Loucy (cell line): ENCODE results near the gene HPF1.
A peak's percentile ranks its signal among the peaks of the same experiment; 100 is the strongest.

ENCODE experiments used
- H2AFZ ChIP-seq: fragments of 200-600 bp; sonication (generic); 2 replicates; pipeline ENCODE4 v1.6.0; 2016; ENCODE audit warnings: antibody characterized with exemption, mild to moderate bottlenecking, low read length, moderate library complexity
- H3F3A ChIP-seq: fragments of 200-600 bp; 2 replicates; pipeline ENCODE4 v1.6.0; 2016; ENCODE audit warnings: antibody characterized with exemption, low read depth, mild to moderate bottlenecking
- H3K27me3 ChIP-seq: fragments of 200-600 bp; sonication (generic); 2 replicates; pipeline ENCODE4 v1.6.1; 2014; ENCODE audit warnings: low read length, mild to moderate bottlenecking; ENCODE audit not compliant: insufficient read depth, poor library complexity, severe bottlenecking
- H3K36me3 ChIP-seq: fragments of 200-600 bp; sonication (generic); 2 replicates; pipeline ENCODE4 v1.6.1; 2016; ENCODE audit warnings: low read length; ENCODE audit not compliant: insufficient read depth
- H3K4me1 ChIP-seq: fragments of 200-600 bp; sonication (generic); 2 replicates; pipeline ENCODE4 v1.5.1; 2014; ENCODE audit warnings: low read length, mild to moderate bottlenecking; ENCODE audit not compliant: insufficient read depth, poor library complexity, severe bottlenecking
- H3K4me2 ChIP-seq: fragments of 200-600 bp; sonication (generic); 2 replicates; pipeline ENCODE4 v1.6.0; 2014; ENCODE audit warnings: antibody characterized with exemption, low read length, low read depth, mild to moderate bottlenecking; ENCODE audit not compliant: poor library complexity, severe bottlenecking
- H3K4me3 ChIP-seq: fragments of 200-600 bp; sonication (generic); 2 replicates; pipeline ENCODE4 v1.5.1; 2014; ENCODE audit warnings: low read length, mild to moderate bottlenecking, mixed read lengths; ENCODE audit not compliant: poor library complexity, severe bottlenecking
- H3K79me2 ChIP-seq: fragments of 200-600 bp; sonication (generic); 2 replicates; pipeline ENCODE4 v1.6.1; 2014; ENCODE audit warnings: low read length; ENCODE audit not compliant: insufficient read depth
- H3K9ac ChIP-seq: fragments of 200-600 bp; sonication (generic); 2 replicates; pipeline ENCODE4 v1.6.0; 2014; ENCODE audit warnings: mild to moderate bottlenecking, low read depth, low read length, moderate library complexity; ENCODE audit not compliant: poor library complexity, severe bottlenecking
- H3K9me2 ChIP-seq: fragments of 200-600 bp; sonication (generic); replicated peaks from 2 replicates; pipeline ENCODE4 v1.6.1; 2016; ENCODE audit warnings: low read depth, low read length, mixed read lengths
- H3K9me3 ChIP-seq: fragments of 200-600 bp; sonication (generic); 2 replicates; pipeline ENCODE4 v1.6.1; 2014; ENCODE audit warnings: mild to moderate bottlenecking, antibody characterized with exemption, low read length, low read depth; ENCODE audit not compliant: insufficient read depth
- H4K20me1 ChIP-seq: fragments of 200-600 bp; sonication (generic); 2 replicates; pipeline ENCODE4 v1.6.0; 2014; ENCODE audit warnings: antibody characterized with exemption, low read length, mild to moderate bottlenecking; ENCODE audit not compliant: insufficient read depth, poor library complexity, severe bottlenecking
- CTCF ChIP-seq: fragments of 200-600 bp; sonication (generic); conservative IDR thresholded peaks from 2 replicates; pipeline ENCODE4 v1.5.1; 2014; ENCODE audit warnings: mild to moderate bottlenecking, antibody characterized with exemption, low read length
- EZH2phosphoT487 ChIP-seq: fragments of 200-600 bp; IDR thresholded peaks from 2 replicates; pipeline ENCODE4 v1.6.1; 2018; ENCODE audit warnings: antibody characterized with exemption, mild to moderate bottlenecking, moderate library complexity, borderline replicate concordance

HPF1 gene

DNA sequence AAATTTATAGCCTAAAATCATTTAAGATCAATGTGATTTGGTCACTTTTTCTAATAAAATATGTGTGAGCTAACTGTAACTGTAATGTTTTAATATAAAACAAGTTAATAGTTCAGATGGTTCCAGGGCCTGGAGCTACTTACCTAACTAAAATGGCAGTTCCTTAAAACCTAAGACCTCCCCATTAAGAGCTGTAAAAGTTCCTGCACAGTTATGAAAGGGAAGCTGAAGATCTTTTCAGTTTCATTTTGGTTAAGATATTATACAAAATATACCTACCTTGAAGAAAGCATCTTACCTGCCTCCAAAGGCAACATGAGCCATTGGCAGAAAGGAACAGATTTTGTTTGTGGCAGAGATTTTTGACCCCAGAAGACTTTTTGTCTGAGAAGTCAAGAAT lies 30.1 kb downstream of the HPF1 start:
- Histone ChIP-seq H3K4me3 (no peak overlapping the region), H4K20me1 (no peaks in the 10 kb centered on the region), H2AFZ (no peak overlapping the region), H3K9ac (no peak overlapping the region), H3K79me2 (no peaks in the 10 kb centered on the region), H3K36me3 (peaks cover 25% of the 10 kb centered on the region; the same call in 1 of the 2 replicates), H3K4me2 (no peak overlapping the region), H3K9me3 (no peaks in the 10 kb centered on the region), H3K27me3 (no peaks in the 10 kb centered on the region), H3F3A (no peaks in the 10 kb centered on the region), H3K9me2 (no peaks in the 10 kb centered on the region), H3K4me1 (no peaks in the 10 kb centered on the region)
- TF ChIP-seq CTCF (no peak), EZH2phosphoT487 (no peak)

- Histone ChIP-seq H4K20me1 (no peaks in the 10 kb centered on the region), H3K9me3 (no peaks in the 10 kb centered on the region), H3K79me2 (no peaks in the 10 kb centered on the region), H3K4me2 (no peak overlapping the region), H3K4me1 (no peaks in the 10 kb centered on the region), H3K9me2 (no peaks in the 10 kb centered on the region), H3K9ac (no peak overlapping the region), H3K36me3 (peaks cover 4% of the 10 kb centered on the region; the same call in 1 of the 2 replicates), H2AFZ (no peak overlapping the region), H3F3A (no peaks in the 10 kb centered on the region), H3K27me3 (no peaks in the 10 kb centered on the region), H3K4me3 (no peak overlapping the region)
- no peak for TF ChIP-seq CTCF
- TF ChIP-seq EZH2phosphoT487: no peak
Measured at GRCh38 chr4:169724260-169724659, 33.5 kb downstream of the HPF1 start.

GRCh38 chr4:169723207-169723965 lies 34.4 kb downstream of the HPF1 start:
- H3K4me3 ChIP-seq: no peak overlapping the region
- H3K9me2 ChIP-seq: no peaks in the 10 kb centered on the region
- no peak overlapping the region for H3K9ac ChIP-seq
- H3F3A ChIP-seq: no peaks in the 10 kb centered on the region
- H3K36me3 ChIP-seq: peaks cover 4% of the 10 kb centered on the region; the same call in 1 of the 2 replicates
- H3K4me1 ChIP-seq: no peaks in the 10 kb centered on the region
- TF ChIP-seq CTCF (peak; percentile 60), EZH2phosphoT487 (no peak)
- no peaks in the 10 kb centered on the region for H3K27me3 ChIP-seq
- H3K4me2 ChIP-seq: no peak overlapping the region
- no peaks in the 10 kb centered on the region for H4K20me1 ChIP-seq
- H3K79me2 ChIP-seq: no peaks in the 10 kb centered on the region
- no peaks in the 10 kb centered on the region for H3K9me3 ChIP-seq
- no peak overlapping the region for H2AFZ ChIP-seq
